CD4-positive, alpha-beta T cell (primary cell): ENCODE data around the gene PRKG1. TPM values are rescaled to one million over a fixed set of nuclear protein-coding genes. Genes with fewer than 3 reads are reported as not detected.

Experiments
- ATAC-seq: fragments of 200-7000 bp; cut with Tn5 transposase; one replicate; pipeline ENCODE4 v1.10.0; 2022; ENCODE audit warnings: mild to moderate bottlenecking; ENCODE audit not compliant: poor library complexity
- CTCF ChIA-PET: fragments of 350-600 bp; sonication (Branson Sonifier 250); formaldehyde crosslinking; loops from one replicate; lab custom pipeline; 2021; ENCODE audit warnings: antibody characterized with exemption, inconsistent platforms; lab: Charles Lee
- POLR2A ChIA-PET: fragments of 350-600 bp; sonication (Branson Sonifier 250); formaldehyde crosslinking; loops from one replicate; lab custom pipeline; 2021; ENCODE audit warnings: antibody characterized with exemption, inconsistent platforms; lab: Charles Lee
- DNase-seq, 14 experiments: peaks; one replicate each; pipeline ENCODE4 v3.0.0-alpha.2; 2013 to 2020; ENCODE audit warnings: mixed read lengths in 2 of 14
- H3K27ac ChIP-seq, 2 donors: one replicate each; pipeline versions ENCODE4 v1.5.1 to v1.7.0; 2013; ENCODE audit warnings: low read length in 2 of 2, low read depth in 1 of 2, mild to moderate bottlenecking in 1 of 2
- H3K27me3 ChIP-seq, 2 experiments: 1 replicate in 1 of 2; 2 replicates in 1 of 2; pipeline versions ENCODE4 v1.6.1 to v1.7.0; 2013; ENCODE audit warnings: low read length in 2 of 2, control low read depth in 1 of 2, mild to moderate bottlenecking in 1 of 2, moderate library complexity in 1 of 2; ENCODE audit not compliant: insufficient read depth in 2 of 2, control insufficient read depth in 1 of 2
- H3K36me3 ChIP-seq: one replicate; pipeline ENCODE4 v1.6.1; 2013; ENCODE audit warnings: low read length, control low read depth; ENCODE audit not compliant: insufficient read depth
- H3K4me1 ChIP-seq: one replicate; pipeline ENCODE4 v1.6.1; 2013; ENCODE audit warnings: low read length, control low read depth; ENCODE audit not compliant: insufficient read depth
- H3K4me3 ChIP-seq: one replicate; pipeline ENCODE4 v1.5.1; 2013; ENCODE audit warnings: mild to moderate bottlenecking, low read length, moderate library complexity
- H3K9me3 ChIP-seq, 2 experiments: 1 replicate in 1 of 2; 2 replicates in 1 of 2; pipeline versions ENCODE4 v1.6.1 to v1.7.0; 2013; ENCODE audit warnings: low read length in 2 of 2, mild to moderate bottlenecking in 2 of 2, control low read depth in 1 of 2, moderate library complexity in 1 of 2; ENCODE audit not compliant: control insufficient read depth in 1 of 2, insufficient read depth in 1 of 2
- H3K27ac Mint-ChIP-seq: one replicate; pipeline ENCODE4 v1.8.0; 2020; ENCODE audit warnings: mixed read lengths
- H3K27me3 Mint-ChIP-seq: one replicate; pipeline ENCODE4 v1.8.0; 2021; ENCODE audit warnings: mixed read lengths
- H3K36me3 Mint-ChIP-seq: one replicate; pipeline ENCODE4 v1.8.0; 2021; ENCODE audit warnings: low read depth, mixed read lengths
- H3K4me1 Mint-ChIP-seq: one replicate; pipeline ENCODE4 v1.8.0; 2021; ENCODE audit warnings: low read depth, mixed read lengths
- H3K4me3 Mint-ChIP-seq: one replicate; pipeline ENCODE4 v1.8.0; 2020; ENCODE audit warnings: mild to moderate bottlenecking, mixed read lengths
- H3K9me3 Mint-ChIP-seq: one replicate; pipeline ENCODE4 v1.8.0; 2020; ENCODE audit warnings: mixed read lengths
- CTCF ChIP-seq: fragments of 200-600 bp; IDR thresholded peaks from one replicate; pipeline ENCODE4 v1.8.0; 2022; ENCODE audit warnings: antibody characterized with exemption, mild to moderate bottlenecking
- intact Hi-C, 2 experiments: fragments of 100-400 bp; cut with DNase I in 1 of 2; cut with micrococcal nuclease in 1 of 2; formaldehyde crosslinking; loops; one replicate each; pipeline versions ENCODE4 v1.15.1 to v1.9.0; 2023 to 2025; cut with DNase I, micrococcal nuclease
- total RNA-seq, 174 experiments: library from RNA in 2 of 174; stranded (reverse) in 2 of 174; gene quantifications; one replicate each; pipeline ENCODE4 v1.2.3 and lab custom pipeline; 2021 to 2026

Gene PRKG1
- total RNA-seq, 2 experiments from 2014 or later: 0.31 TPM; not detected in 1

DNA sequence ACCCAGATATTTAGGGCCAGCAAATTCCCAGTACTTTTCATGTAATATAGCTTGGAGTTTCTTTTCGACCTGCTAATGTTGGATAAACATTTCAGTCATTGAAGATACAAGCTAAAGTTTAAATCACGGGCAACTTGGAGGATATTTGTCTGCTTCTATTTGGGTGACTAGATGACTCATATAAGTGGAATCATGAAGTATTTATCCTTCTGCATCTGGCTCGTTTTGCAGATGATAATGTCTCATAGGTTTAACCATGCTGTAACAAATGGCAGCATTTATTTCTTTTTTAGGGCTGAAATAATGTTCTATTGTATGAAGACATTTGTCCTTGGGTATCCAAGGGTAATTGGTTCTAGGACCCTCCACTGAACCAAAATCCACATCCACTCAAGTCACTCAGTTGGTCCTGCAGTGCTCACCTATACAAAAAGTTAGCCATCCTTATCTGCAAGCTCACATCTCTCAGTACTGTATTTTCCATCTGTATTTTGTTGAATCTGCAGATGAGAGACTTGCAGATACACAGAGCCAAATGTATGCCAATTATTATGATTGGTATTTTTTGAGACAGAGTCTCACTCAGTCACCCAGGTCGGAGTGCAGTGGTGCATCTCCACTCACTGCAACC, 812.3 kb downstream of the PRKG1 start:
- no peak for TF ChIP-seq CTCF
- H3K4me3 Mint-ChIP-seq: no peak overlapping the region
- ATAC-seq (no peak), DNase-seq (no peak)
- Histone ChIP-seq H3K36me3 (no peaks in the 10 kb centered on the region), H3K27me3 (no peaks in the 10 kb centered on the region), H3K9me3 (no peaks in the 10 kb centered on the region), H3K27ac (no peak overlapping the region), H3K4me1 (no peaks in the 10 kb centered on the region), H3K4me3 (no peak overlapping the region)
- no peaks in the 10 kb centered on the region for H3K9me3 Mint-ChIP-seq
- ChIA-PET POLR2A (no interaction called here), CTCF (no interaction called here)
- peaks cover 3% of the 10 kb centered on the region for H3K27me3 Mint-ChIP-seq
- H3K27ac Mint-ChIP-seq: no peak overlapping the region
- no peaks in the 10 kb centered on the region for H3K4me1 Mint-ChIP-seq
- intact Hi-C loops: no loop called here
- no peaks in the 10 kb centered on the region for H3K36me3 Mint-ChIP-seq

DNA sequence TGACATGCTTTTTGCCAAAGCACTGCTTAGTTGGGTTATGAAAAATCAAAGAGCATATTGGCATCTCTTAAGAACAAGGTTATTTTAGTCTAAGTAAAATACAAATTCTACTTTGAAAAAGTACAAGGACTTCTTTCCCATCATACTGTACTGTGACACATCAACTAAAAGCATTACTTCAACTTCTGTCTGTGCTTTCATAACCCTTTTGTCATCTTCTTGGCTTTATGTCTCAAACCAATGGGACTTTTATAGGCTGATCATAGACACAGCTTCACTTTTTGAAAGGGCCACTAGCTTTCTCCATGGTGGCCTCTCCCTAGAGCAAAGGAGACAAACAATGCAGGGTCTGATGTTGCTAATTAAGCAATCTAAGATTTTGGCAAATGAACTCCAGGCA, 814.0 kb downstream of the PRKG1 start:
- Mint-ChIP-seq H3K36me3 (no peaks in the 10 kb centered on the region), H3K4me1 (no peaks in the 10 kb centered on the region), H3K27ac (no peak overlapping the region), H3K9me3 (no peaks in the 10 kb centered on the region), H3K27me3 (peaks cover 4% of the 10 kb centered on the region), H3K4me3 (no peak overlapping the region)
- CTCF ChIA-PET: no interaction called here
- ATAC-seq (no peak), DNase-seq (no peak)
- H3K9me3 ChIP-seq: no peaks in the 10 kb centered on the region
- no peaks in the 10 kb centered on the region for H3K4me1 ChIP-seq
- intact Hi-C loops: no loop called here
- no peak overlapping the region for H3K4me3 ChIP-seq
- no peaks in the 10 kb centered on the region for H3K36me3 ChIP-seq
- no peak for TF ChIP-seq CTCF
- H3K27ac ChIP-seq: no peak overlapping the region
- POLR2A ChIA-PET: no interaction called here
- H3K27me3 ChIP-seq: no peaks in the 10 kb centered on the region

DNA sequence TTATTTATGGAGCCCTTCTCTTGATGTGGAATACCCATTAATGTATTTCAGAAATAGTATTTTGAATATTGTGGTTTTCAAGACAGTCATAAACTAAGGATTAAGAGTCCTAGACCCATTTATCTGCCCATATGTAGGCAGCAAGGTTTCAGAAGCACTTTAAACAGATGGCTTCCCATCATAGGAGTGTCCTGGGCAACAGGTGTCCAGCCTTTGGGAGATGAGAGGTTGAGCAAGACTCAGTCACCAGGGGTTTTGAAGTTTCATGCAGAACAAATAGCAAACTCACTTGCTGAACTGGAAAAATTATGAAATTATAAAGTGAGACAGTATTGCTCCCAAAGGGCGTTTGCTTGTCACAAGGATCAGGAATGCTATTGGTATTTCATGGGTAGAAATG, 818.0 kb downstream of the PRKG1 start:
- no peak overlapping the region for H3K27ac Mint-ChIP-seq
- H3K9me3 Mint-ChIP-seq: no peaks in the 10 kb centered on the region
- intact Hi-C loops: no loop called here
- H3K9me3 ChIP-seq: no peaks in the 10 kb centered on the region
- H3K4me1 Mint-ChIP-seq: no peaks in the 10 kb centered on the region
- H3K4me3 ChIP-seq: no peak overlapping the region
- DNase-seq (no peak), ATAC-seq (no peak)
- no peak overlapping the region for H3K27ac ChIP-seq
- POLR2A ChIA-PET: no interaction called here
- H3K4me3 Mint-ChIP-seq: no peak overlapping the region
- no peaks in the 10 kb centered on the region for H3K36me3 ChIP-seq
- peaks cover 4% of the 10 kb centered on the region for H3K27me3 Mint-ChIP-seq
- CTCF ChIA-PET: no interaction called here
- no peak for TF ChIP-seq CTCF
- H3K27me3 ChIP-seq: no peaks in the 10 kb centered on the region
- no peaks in the 10 kb centered on the region for H3K4me1 ChIP-seq
- H3K36me3 Mint-ChIP-seq: no peaks in the 10 kb centered on the region
